Stromal cell of bone marrow (primary cell): ENCODE data around the gene ALDOC.

ENCODE experiments used
- DNase-seq: peaks from one replicate; pipeline ENCODE4 v3.0.0-alpha.2; 2012; ENCODE audit warnings: low read depth

The ALDOC gene

DNA sequence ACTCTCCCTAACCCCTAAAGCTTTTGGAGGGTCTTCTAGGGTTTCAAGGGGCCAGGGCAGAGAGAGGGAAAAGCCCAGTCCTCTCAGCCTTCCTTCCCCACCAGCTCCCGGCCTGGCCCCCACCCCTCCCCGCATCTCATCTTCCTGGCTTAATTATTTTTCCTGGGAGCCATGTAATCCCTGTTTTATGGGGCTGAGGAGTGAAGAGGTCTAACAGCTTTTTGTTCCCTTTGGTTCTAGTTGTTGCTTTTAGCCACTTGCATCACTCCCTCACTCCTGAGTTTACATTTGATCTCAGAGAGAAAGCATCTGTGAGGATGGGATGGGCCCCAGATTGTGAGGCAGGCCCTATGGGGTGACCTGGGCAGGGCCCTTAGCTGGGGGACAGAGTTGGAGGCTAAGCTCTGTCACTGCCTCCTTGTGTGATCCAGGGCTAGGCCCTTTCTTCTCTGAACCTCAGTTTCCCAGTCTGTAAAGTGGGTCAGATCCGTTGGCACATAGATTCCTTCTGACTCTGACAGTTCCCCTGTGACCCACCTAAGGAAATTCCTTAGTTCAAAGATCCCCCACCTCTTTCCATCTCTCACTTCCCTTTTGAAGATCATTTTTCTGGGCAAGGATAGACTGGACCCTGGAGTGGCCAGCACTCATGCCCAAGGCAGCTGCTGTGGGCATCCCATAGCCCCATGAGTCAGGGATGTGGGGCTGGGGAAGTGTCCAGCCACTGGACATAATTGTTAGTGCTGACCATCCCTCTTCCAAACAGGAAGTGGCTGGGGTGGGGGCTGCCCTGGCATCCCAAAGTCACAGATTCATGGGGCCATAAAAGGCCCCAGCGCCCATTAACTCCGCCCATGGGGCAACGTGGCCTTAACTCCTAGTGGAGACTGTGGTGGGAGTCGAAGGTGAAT is 44.4 kb downstream of the ALDOC start:
- DNase-seq: no peak

DNA sequence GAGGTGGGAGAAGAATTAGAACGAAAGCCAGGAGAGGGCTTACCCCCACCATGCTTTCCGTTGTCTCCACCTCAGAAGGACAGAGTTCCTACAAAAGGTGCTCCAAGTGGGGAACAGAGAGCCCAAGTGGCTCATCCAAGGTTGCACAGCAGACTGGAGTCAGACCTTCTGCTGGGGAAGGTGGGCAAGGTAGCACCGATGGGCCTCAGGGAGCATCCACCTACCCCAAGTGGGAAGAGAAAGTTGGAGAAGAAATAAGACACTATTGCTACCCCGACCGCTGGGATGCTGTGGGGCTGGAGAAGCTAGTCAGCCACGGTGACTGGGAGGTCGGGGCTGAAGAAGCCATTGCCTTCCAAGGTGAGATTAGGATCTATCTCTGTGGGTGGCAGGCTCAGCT is 45.8 kb downstream of the ALDOC start:
- DNase-seq: no peak

DNA sequence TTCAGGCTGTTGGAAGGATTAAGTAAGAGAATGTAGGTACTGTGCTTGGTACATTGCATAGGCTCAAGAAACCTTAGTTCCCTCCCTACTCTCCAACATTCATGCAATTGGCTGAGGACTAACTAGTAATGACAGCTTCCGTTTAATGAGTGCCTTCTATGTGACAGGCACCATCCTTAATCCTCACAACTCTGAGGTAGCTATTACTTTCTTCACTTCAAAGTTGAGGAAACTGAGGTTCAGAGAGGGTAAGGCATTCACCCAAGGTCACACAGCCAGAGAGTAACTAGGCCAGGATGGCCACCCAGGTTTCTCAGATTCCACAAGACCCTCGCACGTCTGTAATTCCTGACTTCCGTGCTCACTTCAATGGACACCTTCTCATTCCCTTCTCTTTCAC is 46.4 kb downstream of the ALDOC start:
- no peak for DNase-seq

DNA sequence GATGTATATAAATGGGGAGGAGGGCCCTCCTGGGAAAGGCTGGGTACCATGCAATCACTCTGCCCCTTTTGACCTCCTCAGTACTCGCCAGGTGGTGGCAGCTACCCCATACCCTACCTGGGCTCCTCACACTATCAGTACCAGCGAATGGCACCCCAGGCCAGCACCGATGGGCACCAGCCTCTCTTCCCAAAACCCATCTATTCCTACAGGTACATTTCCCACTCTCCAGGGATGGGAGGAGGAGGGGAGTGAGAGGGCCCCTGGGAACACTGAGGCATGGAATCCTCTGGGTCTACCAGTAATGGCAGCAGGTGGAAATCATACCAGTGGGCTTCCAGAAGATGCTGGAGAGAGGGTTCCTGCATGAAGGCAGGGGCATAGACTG is 47.7 kb downstream of the ALDOC start:
- no peak for DNase-seq

DNA sequence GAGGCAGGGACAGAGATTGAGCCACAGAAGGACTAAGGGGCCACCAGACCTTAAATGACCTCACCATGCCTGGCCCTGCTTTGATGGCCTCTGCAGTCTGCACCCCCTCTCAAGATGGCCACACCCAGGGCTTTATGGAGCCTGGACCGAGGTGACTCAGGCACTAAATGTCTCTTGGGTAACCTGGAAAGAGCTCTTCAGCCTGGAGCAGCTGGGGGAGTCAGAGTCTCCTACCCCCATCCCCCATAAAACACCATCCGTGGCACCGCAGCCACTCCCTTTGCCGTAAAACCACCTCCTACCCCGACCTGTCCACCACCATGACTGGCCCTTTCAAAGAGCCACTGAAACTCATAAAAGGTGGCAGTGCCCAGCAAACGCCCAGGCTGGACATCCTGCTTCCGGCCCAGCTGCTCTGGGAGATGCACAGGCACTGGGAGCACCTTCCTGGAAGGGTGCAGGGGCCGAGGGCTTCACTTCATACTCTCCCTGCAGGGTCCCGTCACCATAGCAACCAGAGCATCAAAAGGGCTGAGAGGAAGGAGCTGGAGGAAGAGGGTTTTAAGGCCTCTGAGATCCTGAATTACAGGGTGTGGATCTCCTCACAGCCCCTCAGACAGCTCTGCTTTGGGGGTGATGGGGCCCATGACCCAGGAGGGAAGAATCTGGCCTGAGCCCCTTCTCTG is 48.2 kb downstream of the ALDOC start:
- DNase-seq: no peak

DNA sequence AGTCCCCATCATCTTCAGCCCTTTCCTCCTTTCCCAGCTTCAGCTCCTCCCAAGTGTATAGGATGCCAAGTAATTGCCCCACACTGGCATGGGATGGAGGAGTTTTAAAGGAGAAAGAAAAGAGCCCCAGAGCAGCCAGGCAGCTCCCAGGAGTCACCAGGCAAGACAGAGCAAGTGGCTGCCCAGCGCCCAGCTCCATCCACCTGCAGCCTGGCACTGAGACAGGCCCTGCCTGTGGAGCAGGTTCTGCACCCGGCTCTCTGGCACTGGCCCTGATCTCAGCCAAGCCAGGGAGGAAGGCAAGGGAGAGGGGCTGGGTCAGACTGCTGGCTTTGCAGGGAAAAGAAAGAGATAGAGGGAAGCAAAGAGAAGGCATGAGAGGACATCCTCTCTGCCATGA is 48.8 kb downstream of the ALDOC start:
- DNase-seq: no peak

DNA sequence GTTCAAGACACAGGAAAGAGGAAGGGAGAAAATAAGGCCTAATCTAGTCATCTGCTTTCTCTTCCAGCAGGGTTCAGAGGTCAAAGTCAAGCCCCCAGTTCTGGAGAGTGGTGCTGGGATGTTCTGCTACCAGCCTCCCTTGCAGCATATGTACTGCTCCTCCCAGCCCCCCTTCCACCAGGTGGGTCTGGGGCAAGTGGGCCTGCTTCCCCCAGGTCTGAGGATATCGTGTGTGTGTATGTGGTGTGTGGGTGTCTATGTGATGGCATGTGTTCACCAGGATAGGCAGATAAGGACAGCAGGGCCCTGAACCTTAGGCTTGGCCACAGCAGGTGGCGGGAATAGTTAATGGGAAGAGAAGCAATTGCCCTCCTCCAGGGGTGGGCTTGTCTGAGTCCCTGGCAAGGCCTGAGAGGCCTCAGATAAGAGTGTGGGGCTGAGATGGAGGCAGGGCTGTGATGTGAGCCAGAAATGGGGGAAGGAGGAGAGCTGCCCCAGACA is 49.5 kb downstream of the ALDOC start:
- DNase-seq: no peak

DNA sequence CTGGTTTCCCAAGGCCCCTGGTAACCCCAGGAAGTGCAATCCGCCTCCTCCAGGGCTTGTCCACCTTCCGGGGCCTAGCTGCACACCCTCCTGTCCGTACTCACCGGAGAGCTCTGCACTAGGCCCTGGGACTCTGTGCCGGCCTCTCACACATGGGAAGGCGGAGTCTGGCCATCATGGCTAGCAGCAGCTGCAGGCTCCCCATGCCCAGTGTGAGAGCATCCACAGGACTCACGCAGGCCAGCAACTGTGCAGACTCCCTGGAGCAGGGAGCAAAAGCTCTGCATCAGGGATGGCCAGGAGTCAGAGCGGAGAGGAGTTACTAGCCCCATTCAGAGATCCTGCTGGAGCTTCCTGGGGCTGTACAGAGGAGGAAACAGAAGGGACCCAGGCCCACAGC is 50.3 kb downstream of the ALDOC start:
- DNase-seq: no peak

DNA sequence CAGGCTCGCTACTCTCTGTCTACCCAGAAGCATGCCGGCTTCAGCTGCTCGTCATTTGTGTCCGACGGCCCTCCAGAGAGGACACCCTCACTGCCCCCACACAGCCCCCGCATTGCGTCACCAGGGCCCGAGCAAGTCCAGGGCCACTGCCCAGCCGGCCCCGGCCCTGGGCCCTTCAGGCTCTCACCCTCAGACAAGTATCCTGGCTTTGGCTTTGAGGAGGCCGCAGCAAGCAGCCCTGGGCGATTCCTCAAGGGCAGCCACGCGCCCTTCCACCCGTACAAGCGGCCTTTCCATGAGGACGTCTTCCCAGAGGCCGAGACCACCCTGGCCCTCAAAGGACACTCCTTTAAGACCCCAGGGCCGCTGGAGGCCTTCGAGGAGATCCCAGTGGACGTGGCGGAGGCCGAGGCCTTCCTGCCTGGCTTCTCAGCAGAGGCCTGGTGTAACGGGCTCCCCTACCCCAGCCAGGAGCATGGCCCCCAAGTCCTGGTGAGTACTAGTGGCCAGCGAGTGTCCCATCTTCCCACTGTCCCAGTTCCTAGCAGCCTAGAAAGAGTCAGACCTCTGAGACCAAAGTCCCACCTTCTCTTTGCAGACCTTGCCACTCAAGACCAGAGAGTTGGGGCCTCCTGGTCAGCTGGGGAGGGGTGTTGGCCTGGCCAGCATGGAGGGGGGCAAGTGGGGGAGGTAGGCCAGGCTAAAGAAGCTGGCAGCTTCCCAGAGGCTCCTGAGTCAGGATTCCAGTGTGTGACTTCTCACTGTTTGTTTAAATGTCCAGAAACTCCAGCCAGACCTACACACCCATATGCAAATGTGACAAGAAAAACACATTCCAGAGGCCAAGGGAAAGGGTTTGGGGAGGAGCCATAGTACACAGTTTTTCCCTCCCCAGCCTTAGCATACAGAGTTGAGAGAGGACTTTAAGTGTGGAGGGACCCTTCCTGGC is 51.9 kb downstream of the ALDOC start:
- peak; percentile 36 for DNase-seq

DNA sequence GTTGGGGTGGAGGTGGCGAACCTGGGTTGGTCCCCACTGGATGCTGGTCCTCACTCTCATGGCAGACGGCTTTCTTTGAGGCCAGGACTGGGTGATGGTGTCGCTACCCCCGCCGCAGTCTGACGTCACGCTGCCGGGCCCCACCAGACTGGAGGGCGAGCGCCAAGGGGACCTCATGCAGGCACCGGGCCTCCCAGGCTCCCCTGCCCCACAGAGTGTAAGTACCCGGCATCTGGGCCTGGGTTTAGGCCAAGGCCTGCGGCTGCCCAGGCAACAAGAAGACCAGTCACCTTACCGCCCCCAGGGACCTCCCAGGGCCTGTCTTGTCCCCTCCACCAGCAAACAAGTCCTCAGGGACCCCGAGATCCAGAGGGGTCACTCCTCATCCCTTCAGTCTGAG is 52.8 kb downstream of the ALDOC start:
- DNase-seq: no peak

DNA sequence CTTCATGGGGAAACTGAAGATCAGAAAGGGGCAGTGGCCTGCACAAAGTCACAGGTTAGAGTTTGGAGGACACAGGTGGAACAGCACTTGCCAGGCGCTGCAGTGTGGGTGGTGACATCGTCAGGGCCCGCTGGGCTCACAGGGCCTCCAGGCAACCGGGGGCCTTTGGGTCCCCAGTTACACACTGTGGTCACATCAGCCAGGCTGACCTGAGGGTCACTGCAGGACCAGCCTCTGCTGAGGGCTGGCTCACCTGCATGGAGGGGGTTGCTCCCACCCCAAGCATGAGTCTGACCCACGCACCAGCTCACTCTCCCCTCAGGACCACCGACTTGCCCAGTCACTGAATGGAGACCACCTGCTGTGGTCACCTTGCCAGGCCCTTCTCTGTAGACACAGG is 53.5 kb downstream of the ALDOC start:
- DNase-seq: no peak
